ENCODE measurements around the gene CUEDC1. TPM values are rescaled to one million over a fixed set of nuclear protein-coding genes. Genes with fewer than 3 reads are reported as not detected.

The CUEDC1 gene
- total and polyA plus RNA-seq, 5 donors from 2014 or later: not detected

DNA sequence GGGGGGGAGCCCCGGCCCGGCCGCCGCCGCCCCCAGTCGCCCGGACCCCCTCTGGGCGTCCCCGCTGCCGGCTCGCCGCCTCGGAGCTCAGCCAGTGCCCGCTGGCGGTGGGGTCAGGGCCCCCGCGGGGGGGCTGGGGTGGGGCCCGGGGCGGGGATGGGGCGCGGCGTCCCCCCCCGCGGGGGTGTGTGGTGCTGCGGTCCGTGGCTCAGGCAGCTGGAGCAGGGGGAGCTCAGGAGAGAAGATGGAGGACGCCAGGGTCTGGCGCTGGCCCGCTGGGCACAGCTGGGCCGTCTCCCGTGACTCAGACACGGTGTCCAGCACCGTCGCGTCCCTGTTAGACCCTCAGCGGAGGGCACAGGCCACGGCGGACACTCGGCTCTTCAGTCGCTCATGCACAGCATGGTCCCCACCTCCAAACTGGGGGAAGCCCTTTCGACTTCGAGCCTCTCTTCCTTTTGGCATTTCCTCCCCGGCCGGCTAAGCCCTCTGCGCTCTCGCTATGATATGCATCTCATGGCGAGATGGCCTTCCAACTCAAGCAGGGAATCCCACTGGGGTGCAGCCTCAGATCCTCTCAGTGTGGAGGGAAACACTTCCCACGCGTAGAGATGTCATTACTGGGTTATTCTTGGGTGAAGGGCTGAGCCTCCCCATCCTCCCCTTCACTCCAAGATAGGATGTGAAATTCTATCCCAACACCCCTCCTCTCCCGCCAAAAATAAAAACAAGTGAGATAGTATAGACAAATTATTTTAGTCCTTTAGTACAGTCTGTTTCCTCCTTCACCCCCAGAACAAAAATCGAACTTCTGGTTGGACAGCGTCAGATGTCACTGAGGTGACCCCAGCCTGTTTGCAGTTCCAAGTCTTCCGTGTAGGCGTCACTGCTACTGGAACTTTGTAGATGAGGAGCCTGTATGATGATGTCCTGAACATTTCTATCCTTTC, 33.4 kb upstream of the CUEDC1 start:
- Mint-ChIP-seq H3K27ac (peak overlapping the region; percentile 91 to 99 (median 95)), H3K9me3 (peaks cover 0 to 2% (median 0%) of the 10 kb centered on the region in 7 donors), H3K4me1 (peaks cover 25 to 61% (median 49%) of the 10 kb centered on the region in 4 donors), H3K4me3 (peak overlapping the region; percentile 94 to 98 (median 96)), H3K27me3 (no peaks in the 10 kb centered on the region), H3K36me3 (peaks cover 3% of the 10 kb centered on the region)
- peak overlapping the region; percentile 76 for H3K4me3 ChIP-seq (ENCODE audit: low read depth, low read length)
- no peaks in the 10 kb centered on the region for H3K9me3 ChIP-seq (ENCODE audit: control insufficient read depth in 2 of 2, low read length in 2 of 2)
- peak overlapping the region; percentile 80 for H3K27ac ChIP-seq (ENCODE audit: insufficient read depth, low read length, poor library complexity, severe bottlenecking)
- ATAC-seq (ENCODE audit: low read depth in 2 of 2) (peak; percentile 80 to 82), DNase-seq (peak in 2 of 3 donors; percentile 76 to 81)
- no peaks in the 10 kb centered on the region for H3K27me3 ChIP-seq (ENCODE audit: control insufficient read depth, insufficient read depth, low read length)
- H3K4me1 ChIP-seq (ENCODE audit: control insufficient read depth, insufficient read depth, low read length, poor library complexity, severe bottlenecking): peaks cover 45% of the 10 kb centered on the region
- peaks cover 2% of the 10 kb centered on the region for H3K36me3 ChIP-seq (ENCODE audit: control insufficient read depth, insufficient read depth, low read length)

DNA sequence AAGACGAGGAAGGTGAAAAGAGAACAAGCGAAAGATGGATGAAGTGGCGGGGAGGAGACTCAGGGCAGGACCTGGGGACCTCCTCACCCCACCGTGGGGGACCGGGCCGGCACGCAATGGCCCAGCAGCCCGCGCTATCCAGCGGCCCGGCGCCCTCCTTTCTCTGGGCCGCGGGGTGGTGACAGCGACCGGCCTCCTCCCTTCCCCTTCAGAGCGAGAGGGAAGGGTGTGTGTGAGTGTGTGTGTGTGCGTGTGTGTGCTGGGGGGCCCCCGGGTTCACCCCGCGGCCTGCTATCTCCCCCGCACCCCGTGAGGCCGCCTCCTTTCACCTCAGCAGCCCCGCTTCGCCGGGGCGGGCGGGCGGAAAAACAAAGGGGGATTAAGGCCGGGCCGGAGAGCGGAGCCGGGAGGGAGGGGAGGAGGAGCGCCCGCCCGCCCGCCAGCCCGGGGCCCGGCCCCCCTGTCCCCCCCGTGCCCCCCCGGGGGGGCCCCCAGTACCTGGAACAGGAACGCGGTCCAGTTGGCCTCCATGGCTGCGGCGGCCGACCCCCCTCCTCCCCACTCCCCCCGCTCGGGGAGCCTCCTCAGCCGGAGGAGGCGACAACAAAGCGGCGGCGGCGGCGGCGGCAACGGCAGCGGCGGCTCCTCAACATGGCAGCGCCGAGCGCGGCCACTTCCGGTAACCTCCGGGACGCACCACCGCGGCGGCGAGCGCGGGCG, 32.5 kb upstream of the CUEDC1 start, which contains the start of gene VEZF1:
VEZF1 (minus strand) TSS at position 674 of the 720 bp plus-strand sequence; CDS start at position 531, 143 bp downstream.
- Histone ChIP-seq H3K9me3 (ENCODE audit: control insufficient read depth in 2 of 2, low read length in 2 of 2) (no peaks in the 10 kb centered on the region), H3K27ac (ENCODE audit: insufficient read depth, low read length, poor library complexity, severe bottlenecking) (peak within 1 kb of the TSS; percentile 80), H3K4me1 (ENCODE audit: control insufficient read depth, insufficient read depth, low read length, poor library complexity, severe bottlenecking) (peaks cover 54% of the 10 kb centered on the region), H3K4me3 (ENCODE audit: low read depth, low read length) (peak within 1 kb of the TSS; percentile 89), H3K27me3 (ENCODE audit: control insufficient read depth, insufficient read depth, low read length) (no peaks in the 10 kb centered on the region), H3K36me3 (ENCODE audit: control insufficient read depth, insufficient read depth, low read length) (peaks cover 2% of the 10 kb centered on the region)
- H3K36me3 Mint-ChIP-seq: peaks cover 3% of the 10 kb centered on the region
- H3K27ac Mint-ChIP-seq: peak within 1 kb of the TSS; percentile 95 to 99 (median 96)
- H3K4me3 Mint-ChIP-seq: peak within 1 kb of the TSS; percentile 95 to 98 (median 96)
- ATAC-seq (ENCODE audit: low read depth in 2 of 2) (peak; percentile 75), DNase-seq (peak; percentile 76 to 87 (median 81))
- peaks cover 31 to 64% (median 51%) of the 10 kb centered on the region in 4 donors for H3K4me1 Mint-ChIP-seq
- H3K27me3 Mint-ChIP-seq: no peaks in the 10 kb centered on the region
- H3K9me3 Mint-ChIP-seq: peaks cover 0 to 2% (median 0%) of the 10 kb centered on the region in 7 donors

DNA sequence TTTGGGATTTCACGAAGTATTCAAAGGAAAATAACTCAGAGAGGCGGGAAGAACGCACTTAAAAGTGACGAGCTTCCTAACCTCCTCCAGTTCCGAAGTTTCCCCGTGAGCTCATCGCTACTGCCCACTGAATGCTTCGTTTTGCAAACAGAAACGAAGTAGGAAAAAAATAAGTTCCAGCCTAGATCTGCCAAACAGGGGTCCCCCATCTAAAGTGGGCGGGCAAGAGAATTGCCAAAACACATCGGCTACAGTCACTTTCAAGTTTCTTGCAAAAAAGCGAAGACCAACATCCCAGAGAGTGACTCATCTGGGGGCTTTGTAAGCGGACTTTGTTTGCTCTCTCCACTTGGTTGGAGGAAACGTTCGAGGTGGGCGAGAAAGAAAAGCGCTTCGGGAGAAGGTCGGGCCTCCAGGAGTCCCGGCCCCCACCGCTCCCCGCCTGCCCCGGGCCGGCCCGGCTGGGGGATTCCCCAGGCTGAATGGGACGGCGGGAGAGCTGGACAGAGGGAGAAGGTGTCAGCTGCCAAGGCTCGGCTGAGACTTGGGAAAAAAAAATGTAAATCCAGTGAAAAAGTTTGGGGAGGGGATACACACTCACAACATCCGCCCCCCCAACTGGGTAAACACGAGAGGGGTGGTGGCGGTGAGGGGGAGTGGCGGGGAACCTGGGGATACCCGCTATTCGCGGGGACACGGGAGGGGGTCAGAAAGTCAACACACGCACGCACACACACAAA, 31.8 kb upstream of the CUEDC1 start:
- Mint-ChIP-seq H3K9me3 (peaks cover 0 to 2% (median 0%) of the 10 kb centered on the region in 7 donors), H3K4me1 (peaks cover 39 to 67% (median 53%) of the 10 kb centered on the region in 4 donors), H3K4me3 (peak overlapping the region; percentile 92 to 96 (median 95)), H3K36me3 (peaks cover 11% of the 10 kb centered on the region), H3K27me3 (no peaks in the 10 kb centered on the region), H3K27ac (peak overlapping the region; percentile 81 to 96 (median 93))
- no peaks in the 10 kb centered on the region for H3K27me3 ChIP-seq (ENCODE audit: control insufficient read depth, insufficient read depth, low read length)
- H3K27ac ChIP-seq (ENCODE audit: insufficient read depth, low read length, poor library complexity, severe bottlenecking): peak overlapping the region; percentile 80
- peak overlapping the region; percentile 89 for H3K4me3 ChIP-seq (ENCODE audit: low read depth, low read length)
- peaks cover 61% of the 10 kb centered on the region for H3K4me1 ChIP-seq (ENCODE audit: control insufficient read depth, insufficient read depth, low read length, poor library complexity, severe bottlenecking)
- H3K9me3 ChIP-seq (ENCODE audit: control insufficient read depth in 2 of 2, low read length in 2 of 2): no peaks in the 10 kb centered on the region
- peak in 2 of 3 donors; percentile 34 to 39 for DNase-seq
- peaks cover 6% of the 10 kb centered on the region for H3K36me3 ChIP-seq (ENCODE audit: control insufficient read depth, insufficient read depth, low read length)
- ATAC-seq (ENCODE audit: low read depth in 2 of 2): peak in 1 of 2 donors; percentile 5

DNA sequence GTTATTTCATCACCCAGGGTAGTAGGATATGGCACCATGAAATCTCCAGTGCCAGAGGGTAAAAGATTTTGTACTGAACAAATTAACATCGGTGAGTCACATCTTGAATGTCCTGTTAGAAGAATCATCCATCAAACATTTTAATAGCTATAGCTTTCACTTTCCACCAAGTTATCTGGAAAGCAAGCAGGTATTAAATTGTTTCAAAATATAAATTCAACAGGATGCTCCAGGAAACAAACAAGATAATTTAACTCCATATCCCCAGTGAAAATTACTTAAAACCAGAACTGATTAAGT, 30.4 kb upstream of the CUEDC1 start:
- H3K4me3 Mint-ChIP-seq: peak overlapping the region; percentile 28 to 95 (median 86)
- peak overlapping the region; percentile 38 to 81 (median 42) for H3K27ac Mint-ChIP-seq
- peaks cover 51 to 76% (median 63%) of the 10 kb centered on the region in 4 donors for H3K4me1 Mint-ChIP-seq

DNA sequence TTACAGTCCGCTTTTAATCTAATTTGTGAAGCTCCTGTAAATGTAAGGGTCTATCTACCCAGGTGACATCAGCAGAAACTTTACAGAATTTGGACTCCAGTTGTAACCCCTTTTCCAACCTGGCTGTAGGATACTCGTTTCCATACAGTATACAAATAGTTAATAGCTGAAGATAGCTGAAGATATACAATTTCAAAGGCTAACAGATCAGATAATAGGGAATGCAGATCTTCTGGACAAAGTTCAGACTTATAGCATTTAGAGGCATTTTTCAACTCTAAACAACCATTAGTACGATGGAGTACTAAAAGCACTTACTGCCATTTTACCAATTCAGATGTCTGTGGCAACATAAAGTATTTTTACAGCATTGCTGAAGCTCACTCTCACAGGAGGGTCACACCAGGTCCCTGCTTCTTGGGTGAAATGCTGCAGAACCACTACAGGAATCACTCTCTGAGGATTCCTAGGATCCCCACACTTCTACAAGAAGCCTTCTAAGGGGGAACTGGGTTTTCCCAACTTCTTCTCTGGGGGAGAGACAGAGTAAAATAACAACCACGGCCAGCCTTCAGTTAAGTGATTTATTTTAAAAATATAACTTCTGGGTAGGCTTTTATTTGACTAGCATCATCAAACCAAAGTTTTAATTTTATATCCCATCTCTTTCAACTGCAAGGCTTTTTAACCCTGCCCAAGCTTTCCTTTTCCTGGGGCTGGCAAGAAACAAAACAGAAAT, 29.9 kb upstream of the CUEDC1 start:
- H3K27ac ChIP-seq (ENCODE audit: insufficient read depth, low read length, poor library complexity, severe bottlenecking): no peak overlapping the region
- Mint-ChIP-seq H3K27ac (peak overlapping the region; percentile 48 to 81 (median 78)), H3K4me1 (peaks cover 55 to 81% (median 68%) of the 10 kb centered on the region in 4 donors), H3K36me3 (peaks cover 24% of the 10 kb centered on the region), H3K9me3 (peaks cover 0 to 2% (median 0%) of the 10 kb centered on the region in 7 donors), H3K27me3 (no peaks in the 10 kb centered on the region), H3K4me3 (peak overlapping the region; percentile 28 to 95 (median 86))
- no peaks in the 10 kb centered on the region for H3K27me3 ChIP-seq (ENCODE audit: control insufficient read depth, insufficient read depth, low read length)
- no peaks in the 10 kb centered on the region for H3K9me3 ChIP-seq (ENCODE audit: control insufficient read depth in 2 of 2, low read length in 2 of 2)
- H3K4me1 ChIP-seq (ENCODE audit: control insufficient read depth, insufficient read depth, low read length, poor library complexity, severe bottlenecking): peaks cover 68% of the 10 kb centered on the region
- no peak for ATAC-seq (ENCODE audit: low read depth in 2 of 2)
- DNase-seq: no peak
- H3K36me3 ChIP-seq (ENCODE audit: control insufficient read depth, insufficient read depth, low read length): peaks cover 25% of the 10 kb centered on the region
- H3K4me3 ChIP-seq (ENCODE audit: low read depth, low read length): peak overlapping the region; percentile 89

More for the DNA sequence above, 30.4 kb upstream of the CUEDC1 start:
- ATAC-seq (ENCODE audit: low read depth in 2 of 2) (no peak), DNase-seq (no peak)
- Histone ChIP-seq H3K4me1 (ENCODE audit: control insufficient read depth, insufficient read depth, low read length, poor library complexity, severe bottlenecking) (peaks cover 68% of the 10 kb centered on the region), H3K27ac (ENCODE audit: insufficient read depth, low read length, poor library complexity, severe bottlenecking) (peak overlapping the region; percentile 38), H3K27me3 (ENCODE audit: control insufficient read depth, insufficient read depth, low read length) (no peaks in the 10 kb centered on the region), H3K36me3 (ENCODE audit: control insufficient read depth, insufficient read depth, low read length) (peaks cover 20% of the 10 kb centered on the region), H3K4me3 (ENCODE audit: low read depth, low read length) (peak overlapping the region; percentile 89), H3K9me3 (ENCODE audit: control insufficient read depth in 2 of 2, low read length in 2 of 2) (no peaks in the 10 kb centered on the region)
- Mint-ChIP-seq H3K9me3 (peaks cover 0 to 2% (median 0%) of the 10 kb centered on the region in 7 donors), H3K36me3 (peaks cover 21% of the 10 kb centered on the region), H3K27me3 (no peaks in the 10 kb centered on the region)

DNA sequence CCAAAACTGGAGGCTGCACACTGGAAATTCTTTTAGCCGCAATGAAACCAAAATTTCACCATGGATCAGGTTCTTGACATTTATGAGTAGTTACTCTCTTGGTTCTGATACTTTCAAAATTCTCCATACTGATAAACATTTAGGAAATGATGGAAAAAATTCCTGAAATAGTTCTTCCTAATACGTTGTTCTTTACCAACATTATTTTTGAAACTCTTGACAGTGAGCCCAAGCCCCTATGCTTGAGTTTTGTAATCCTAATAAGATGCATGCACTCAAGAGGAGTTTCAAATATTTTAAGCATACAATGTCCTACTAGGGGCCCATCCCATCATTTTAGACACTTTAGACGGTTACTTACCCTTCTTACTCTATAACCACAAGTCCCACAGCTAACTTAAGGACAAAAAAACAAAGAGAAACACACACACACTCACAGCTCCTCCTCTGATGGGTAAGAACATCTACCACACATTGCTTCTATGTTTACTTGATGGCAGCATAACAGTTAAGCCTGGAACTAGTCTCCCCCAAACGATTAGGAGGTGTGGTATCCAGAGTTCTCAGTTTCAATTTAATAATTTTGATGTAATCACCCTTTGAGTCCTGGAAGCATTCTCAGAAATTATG, 29.2 kb upstream of the CUEDC1 start:
- Mint-ChIP-seq H3K4me1 (peaks cover 57 to 81% (median 68%) of the 10 kb centered on the region in 4 donors), H3K27me3 (no peaks in the 10 kb centered on the region), H3K9me3 (peaks cover 0 to 2% (median 0%) of the 10 kb centered on the region in 7 donors), H3K4me3 (peak overlapping the region; percentile 3 to 95 (median 74)), H3K36me3 (peaks cover 26% of the 10 kb centered on the region), H3K27ac (peak overlapping the region in 2 of 3 donors; percentile 26 to 81)
- Histone ChIP-seq H3K27ac (ENCODE audit: insufficient read depth, low read length, poor library complexity, severe bottlenecking) (no peak overlapping the region), H3K4me3 (ENCODE audit: low read depth, low read length) (peak overlapping the region; percentile 89), H3K27me3 (ENCODE audit: control insufficient read depth, insufficient read depth, low read length) (no peaks in the 10 kb centered on the region), H3K4me1 (ENCODE audit: control insufficient read depth, insufficient read depth, low read length, poor library complexity, severe bottlenecking) (peaks cover 68% of the 10 kb centered on the region), H3K9me3 (ENCODE audit: control insufficient read depth in 2 of 2, low read length in 2 of 2) (no peaks in the 10 kb centered on the region), H3K36me3 (ENCODE audit: control insufficient read depth, insufficient read depth, low read length) (peaks cover 32% of the 10 kb centered on the region)
- no peak for ATAC-seq (ENCODE audit: low read depth in 2 of 2)
- no peak for DNase-seq
